Gastroesophageal sphincter (tissue), 3 donors: ENCODE measurements around the gene CENPK.

Experiments used
- CTCF ChIP-seq, 4 experiments: fragments of 200-600 bp in 2 of 4; fragments of 450-650 bp in 2 of 4; sonication (generic) in 1 of 4; IDR thresholded peaks; one replicate each; pipeline ENCODE4 v1.5.1; 2017 to 2019; ENCODE audit warnings: antibody characterized with exemption in 4 of 4, mild to moderate bottlenecking in 2 of 4, moderate library complexity in 2 of 4
- EP300 ChIP-seq: sonication (generic); formaldehyde crosslinking; IDR thresholded peaks from one replicate; pipeline ENCODE4 v1.6.1; 2017; ENCODE audit warnings: antibody characterized with exemption, mild to moderate bottlenecking
- POLR2A ChIP-seq, 2 donors: fragments of 450-650 bp; IDR thresholded peaks; one replicate each; pipeline ENCODE4 v1.6.1; 2017; ENCODE audit warnings: antibody characterized with exemption in 2 of 2, mild to moderate bottlenecking in 2 of 2, moderate library complexity in 1 of 2
- POLR2AphosphoS5 ChIP-seq: sonication (generic); formaldehyde crosslinking; IDR thresholded peaks from one replicate; pipeline ENCODE4 v1.6.1; 2017; ENCODE audit warnings: antibody characterized with exemption

GRCh38 chr5:65577141-65577540, 14.2 kb upstream of the CENPK start:
- TF ChIP-seq POLR2A (IDR thresholded peaks at IDR 0.05) (no peak), CTCF (IDR thresholded peaks at IDR 0.05) (no peak), POLR2AphosphoS5 (no peak), EP300 (no peak)
